Measurements from ENCODE around the gene ADGRE2. TPM values are rescaled to one million over a fixed set of nuclear protein-coding genes. Genes with fewer than 3 reads are reported as not detected.
"Not testable (repeated sequence)": the region's sequence is repeated elsewhere in the genome, so short reads cannot be mapped to it uniquely, and the experiment has no call there.

ADGRE2 gene
- total and polyA plus RNA-seq, 4 donors = 2.8 to 40.2 (median 14.9) TPM

GRCh38 chr19:14770136-14770535 lies 8.2 kb downstream of the ADGRE2 start:
- no peak for TF ChIP-seq CTCF (IDR thresholded peaks at IDR 0.05; ENCODE audit: control extremely low read depth, extremely low read depth)
- Histone ChIP-seq H3K36me3 (ENCODE audit: control insufficient read depth in 4 of 4, insufficient read depth in 4 of 4, low read length in 4 of 4) (no peaks in the 10 kb centered on the region), H3K4me1 (ENCODE audit: control insufficient read depth in 5 of 5, insufficient read depth in 5 of 5, low read length in 5 of 5) (peaks cover 0 to 1% (median 0%) of the 10 kb centered on the region in 5 donors), H3K27me3 (ENCODE audit: control insufficient read depth in 3 of 3, insufficient read depth in 3 of 3, low read length in 2 of 3) (no peaks in the 10 kb centered on the region), H3K4me3 (no peak overlapping the region), H3K9ac (ENCODE audit: insufficient read depth in 1 of 2, low read length in 2 of 2) (no peak overlapping the region), H3K9me3 (ENCODE audit: control insufficient read depth in 4 of 4, insufficient read depth in 3 of 4, low read length in 3 of 4) (peaks cover 0 to 8% (median 0%) of the 10 kb centered on the region in 4 donors), H3K27ac (ENCODE audit: low read depth in 1 of 2, low read length in 1 of 2) (no peak overlapping the region)
- 73 to 79% methylated on average over 5 of the region's 5 CpGs for WGBS, 2 donors
- no peak for DNase-seq
- no peak for ATAC-seq (ENCODE audit: insufficient read depth, low FRiP score)

- Histone ChIP-seq H3K27me3 (ENCODE audit: control insufficient read depth in 3 of 3, insufficient read depth in 3 of 3, low read length in 2 of 3) (no peaks in the 10 kb centered on the region), H3K36me3 (ENCODE audit: control insufficient read depth in 4 of 4, insufficient read depth in 4 of 4, low read length in 4 of 4) (no peaks in the 10 kb centered on the region), H3K9me3 (ENCODE audit: control insufficient read depth in 4 of 4, insufficient read depth in 3 of 4, low read length in 3 of 4) (peaks cover 0 to 10% (median 0%) of the 10 kb centered on the region in 4 donors), H3K4me1 (ENCODE audit: control insufficient read depth in 5 of 5, insufficient read depth in 5 of 5, low read length in 5 of 5) (peaks cover 0 to 1% (median 0%) of the 10 kb centered on the region in 5 donors), H3K4me3 (no peak overlapping the region), H3K9ac (ENCODE audit: insufficient read depth in 1 of 2, low read length in 2 of 2) (no peak overlapping the region), H3K27ac (ENCODE audit: low read depth in 1 of 2, low read length in 1 of 2) (no peak overlapping the region)
- DNase-seq (no peak), ATAC-seq (ENCODE audit: insufficient read depth, low FRiP score) (no peak)
- TF ChIP-seq CTCF (IDR thresholded peaks at IDR 0.05; ENCODE audit: control extremely low read depth, extremely low read depth) = no peak
- 81 to 89% methylated on average over 5 of the region's 5 CpGs for WGBS, 2 donors
Measured at GRCh38 chr19:14769201-14769600, 9.2 kb downstream of the ADGRE2 start.

- no peak for ATAC-seq (ENCODE audit: insufficient read depth, low FRiP score)
- WGBS, 2 donors = 84 to 95% methylated on average over 2 of the region's 2 CpGs
- Histone ChIP-seq H3K4me3 (no peak overlapping the region), H3K9me3 (ENCODE audit: control insufficient read depth in 4 of 4, insufficient read depth in 3 of 4, low read length in 3 of 4) (peaks cover 0 to 10% (median 0%) of the 10 kb centered on the region in 4 donors), H3K4me1 (ENCODE audit: control insufficient read depth in 5 of 5, insufficient read depth in 5 of 5, low read length in 5 of 5) (peaks cover 0 to 1% (median 0%) of the 10 kb centered on the region in 5 donors), H3K36me3 (ENCODE audit: control insufficient read depth in 4 of 4, insufficient read depth in 4 of 4, low read length in 4 of 4) (no peaks in the 10 kb centered on the region), H3K27ac (ENCODE audit: low read depth in 1 of 2, low read length in 1 of 2) (no peak overlapping the region), H3K27me3 (ENCODE audit: control insufficient read depth in 3 of 3, insufficient read depth in 3 of 3, low read length in 2 of 3) (no peaks in the 10 kb centered on the region), H3K9ac (ENCODE audit: insufficient read depth in 1 of 2, low read length in 2 of 2) (no peak overlapping the region)
- TF ChIP-seq CTCF (IDR thresholded peaks at IDR 0.05; ENCODE audit: control extremely low read depth, extremely low read depth) = no peak
- DNase-seq = no peak
Measured at GRCh38 chr19:14768001-14768400, 10.4 kb downstream of the ADGRE2 start.

- TF ChIP-seq CTCF (IDR thresholded peaks at IDR 0.05; ENCODE audit: control extremely low read depth, extremely low read depth) = no peak
- Histone ChIP-seq H3K4me3 (no peak overlapping the region), H3K27me3 (ENCODE audit: control insufficient read depth in 3 of 3, insufficient read depth in 3 of 3, low read length in 2 of 3) (no peaks in the 10 kb centered on the region), H3K9ac (ENCODE audit: insufficient read depth in 1 of 2, low read length in 2 of 2) (no peak overlapping the region), H3K9me3 (ENCODE audit: control insufficient read depth in 4 of 4, insufficient read depth in 3 of 4, low read length in 3 of 4) (peaks cover 0 to 9% (median 0%) of the 10 kb centered on the region in 4 donors), H3K4me1 (ENCODE audit: control insufficient read depth in 5 of 5, insufficient read depth in 5 of 5, low read length in 5 of 5) (peaks cover 0 to 1% (median 0%) of the 10 kb centered on the region in 5 donors), H3K27ac (ENCODE audit: low read depth in 1 of 2, low read length in 1 of 2) (no peak overlapping the region), H3K36me3 (ENCODE audit: control insufficient read depth in 4 of 4, insufficient read depth in 4 of 4, low read length in 4 of 4) (no peaks in the 10 kb centered on the region)
- 84% methylated on average over 2 of the region's 2 CpGs for WGBS, 2 donors
- no peak for DNase-seq
- ATAC-seq (ENCODE audit: insufficient read depth, low FRiP score) = no peak
Measured at GRCh38 chr19:14767466-14767971, 10.8 kb downstream of the ADGRE2 start.

- ATAC-seq (ENCODE audit: insufficient read depth, low FRiP score); H3K4me3 ChIP-seq; H3K27ac ChIP-seq (ENCODE audit: low read depth in 1 of 2, low read length in 1 of 2); H3K4me1 ChIP-seq (ENCODE audit: control insufficient read depth in 5 of 5, insufficient read depth in 5 of 5, low read length in 5 of 5); H3K9ac ChIP-seq (ENCODE audit: insufficient read depth in 1 of 2, low read length in 2 of 2); H3K27me3 ChIP-seq (ENCODE audit: control insufficient read depth in 3 of 3, insufficient read depth in 3 of 3, low read length in 2 of 3); H3K9me3 ChIP-seq (ENCODE audit: control insufficient read depth in 4 of 4, insufficient read depth in 3 of 4, low read length in 3 of 4); H3K36me3 ChIP-seq (ENCODE audit: control insufficient read depth in 4 of 4, insufficient read depth in 4 of 4, low read length in 4 of 4); DNase-seq: not testable (repeated sequence)
- 84 to 90% methylated on average over 15 of the region's 15 CpGs for WGBS, 2 donors
Measured at GRCh38 chr19:14765841-14766240, 12.5 kb downstream of the ADGRE2 start.

All from lung (tissue), 12 donors.